Medulla oblongata (tissue), 1 donor: Measurements from ENCODE around the gene SRP9.
"Not testable (repeated sequence)": the region's sequence is repeated elsewhere in the genome, so short reads cannot be mapped to it uniquely, and the experiment has no call there.

Source experiments
- DNase-seq: peaks from one replicate; pipeline ENCODE4 v3.0.0-alpha.2; 2015; ENCODE audit errors: extremely low spot score

Gene SRP9

GRCh38 chr1:225814381-225814780 is 36.8 kb downstream of the SRP9 start:
- no peak for DNase-seq

GRCh38 chr1:225815090-225815489 is 37.5 kb downstream of the SRP9 start:
- not testable (repeated sequence) for DNase-seq

GRCh38 chr1:225815526-225816178 is 38.0 kb downstream of the SRP9 start:
- DNase-seq, result no peak

- DNase-seq, result peak; percentile 47
Measured at GRCh38 chr1:225816643-225817538, 39.3 kb downstream of the SRP9 start.

GRCh38 chr1:225817611-225818061 is 40.0 kb downstream of the SRP9 start:
- peak; percentile 94 for DNase-seq

GRCh38 chr1:225818229-225818628 is 40.6 kb downstream of the SRP9 start:
- no peak for DNase-seq

GRCh38 chr1:225819346-225820192 is 41.9 kb downstream of the SRP9 start:
- DNase-seq, result no peak

GRCh38 chr1:225820522-225821120 is 43.0 kb downstream of the SRP9 start:
- DNase-seq, result no peak

- no peak for DNase-seq
Measured at GRCh38 chr1:225822655-225823403, 45.2 kb downstream of the SRP9 start.

- no peak for DNase-seq
Measured at GRCh38 chr1:225823811-225824261, 46.2 kb downstream of the SRP9 start.

- DNase-seq, result no peak
Measured at GRCh38 chr1:225824533-225824941, 46.9 kb downstream of the SRP9 start.

GRCh38 chr1:225825078-225825477 is 47.5 kb downstream of the SRP9 start:
- DNase-seq, result no peak

GRCh38 chr1:225825607-225826007 is 48.0 kb downstream of the SRP9 start:
- peak; percentile 48 for DNase-seq

- DNase-seq, result no peak
Measured at GRCh38 chr1:225827076-225827475, 49.5 kb downstream of the SRP9 start.

- no peak for DNase-seq
Measured at GRCh38 chr1:225828706-225829345, 51.2 kb downstream of the SRP9 start.

- DNase-seq, result no peak
Measured at GRCh38 chr1:225830841-225831240, 53.2 kb downstream of the SRP9 start.

GRCh38 chr1:225834417-225835329 is 57.0 kb downstream of the SRP9 start:
- DNase-seq, result peak; percentile 67

GRCh38 chr1:225835856-225836255 is 58.2 kb downstream of the SRP9 start:
- no peak for DNase-seq

GRCh38 chr1:225836296-225836695 is 58.7 kb downstream of the SRP9 start:
- not testable (repeated sequence) for DNase-seq
